Adrenal gland (tissue), 5 donors: ENCODE measurements around the gene C6orf141.

Experiments
- CTCF ChIP-seq, 6 experiments: fragments of 450-650 bp in 4 of 6; fragments of 200-600 bp in 2 of 6; sonication (generic) in 1 of 6; IDR thresholded peaks; 1 replicate in 5 of 6; 2 replicates in 1 of 6; pipeline versions ENCODE4 v1.5.1 to v1.8.0; 2016 to 2021; ENCODE audit warnings: antibody characterized with exemption in 6 of 6, mild to moderate bottlenecking in 2 of 6, moderate library complexity in 1 of 6
- POLR2A ChIP-seq, 2 donors: fragments of 450-650 bp; IDR thresholded peaks; one replicate each; pipeline ENCODE4 v1.6.1; 2017; ENCODE audit warnings: antibody characterized with exemption in 2 of 2, mild to moderate bottlenecking in 2 of 2, moderate library complexity in 1 of 2
- donor health status: DM: no; HTN: no; CAD: no.

GRCh38 chr6:49563006-49563886 is 12.8 kb downstream of the C6orf141 start:
- TF ChIP-seq CTCF (IDR thresholded peaks at IDR 0.05) (no peak), POLR2A (IDR thresholded peaks at IDR 0.05) (no peak)
